Lower leg skin (tissue), 4 donors: Measurements from ENCODE around the gene LRP1B. TPM values are rescaled to one million over a fixed set of nuclear protein-coding genes. Genes with fewer than 3 reads are reported as not detected.

ENCODE experiments used
- DNase-seq, 2 donors: peaks; one replicate each; pipeline ENCODE4 v3.0.0-alpha.2; 2019; ENCODE audit warnings: low spot score in 2 of 2
- H3K4me3 ChIP-seq: fragments of 200-600 bp; sonication (generic); 2 replicates; pipeline ENCODE4 v1.5.1; 2017; ENCODE audit warnings: mild to moderate bottlenecking, low read depth; ENCODE audit not compliant: poor library complexity, severe bottlenecking
- CTCF ChIP-seq, 3 donors: fragments of 450-650 bp; IDR thresholded peaks; one replicate each; pipeline ENCODE4 v1.5.1; 2016; ENCODE audit warnings: antibody characterized with exemption in 3 of 3, mild to moderate bottlenecking in 3 of 3, moderate library complexity in 2 of 3
- POLR2A ChIP-seq, 2 donors: fragments of 450-650 bp; IDR thresholded peaks; one replicate each; pipeline ENCODE4 v1.6.1; 2016 to 2017; ENCODE audit warnings: antibody characterized with exemption in 2 of 2, mild to moderate bottlenecking in 1 of 2, moderate library complexity in 1 of 2
- WGBS, 2 donors: methylation state at CpG; one replicate each; pipeline ENCODE4 v1.1.5; 2018; 5-methylcytosine and 5-hydroxymethylcytosine counted together
- intact Hi-C: fragments of 100-400 bp; cut with DNase I; formaldehyde crosslinking; loops from one replicate; pipeline ENCODE4 v1.15.0; 2023; ENCODE audit warnings: low total_unique reads
- total RNA-seq, 4 donors: library from RNA; depleted of rRNA; stranded (reverse); fragments of >200 nt; gene quantifications; one replicate each; pipeline ENCODE4 v1.1.0, GENCODE V29; 2016

Gene LRP1B
- total RNA-seq, 4 donors from 2014 or later = 0.80 to 1.6 (median 1.0) TPM

- DNase-seq = no peak
- TF ChIP-seq POLR2A (IDR thresholded peaks at IDR 0.05) = no peak
- TF ChIP-seq CTCF (IDR thresholded peaks at IDR 0.05) = no peak
- no peak overlapping the region for H3K4me3 ChIP-seq
- intact Hi-C loops = no loop called here
- WGBS, 2 donors = 31 to 41% methylated on average over 1 of the region's 1 CpG
Measured at GRCh38 chr2:142174176-142174575, 43.4 kb upstream of the LRP1B start.

GRCh38 chr2:142170847-142171246, 40.0 kb upstream of the LRP1B start:
- intact Hi-C loops = no loop called here
- H3K4me3 ChIP-seq = no peak overlapping the region
- no peak for DNase-seq
- WGBS, 2 donors = 76 to 78% methylated on average over 2 of the region's 2 CpGs
- no peak for TF ChIP-seq CTCF (IDR thresholded peaks at IDR 0.05)
- TF ChIP-seq POLR2A (IDR thresholded peaks at IDR 0.05) = no peak

- intact Hi-C loops = no loop called here
- DNase-seq = no peak
- WGBS, 2 donors = 49 to 54% methylated on average over 3 of the region's 3 CpGs
- TF ChIP-seq POLR2A (IDR thresholded peaks at IDR 0.05) (no peak), CTCF (IDR thresholded peaks at IDR 0.05) (no peak)
- no peak overlapping the region for H3K4me3 ChIP-seq
Measured at GRCh38 chr2:142165790-142166189, 35.0 kb upstream of the LRP1B start.

GRCh38 chr2:142153601-142154000, 22.8 kb upstream of the LRP1B start:
- TF ChIP-seq POLR2A (IDR thresholded peaks at IDR 0.05) (no peak), CTCF (IDR thresholded peaks at IDR 0.05) (no peak)
- 81 to 83% methylated on average over 1 of the region's 1 CpG for WGBS, 2 donors
- H3K4me3 ChIP-seq = no peak overlapping the region
- intact Hi-C loops = no loop called here
- DNase-seq = no peak

- intact Hi-C loops = no loop called here
- no peak overlapping the region for H3K4me3 ChIP-seq
- TF ChIP-seq POLR2A (IDR thresholded peaks at IDR 0.05) = no peak
- no peak for TF ChIP-seq CTCF (IDR thresholded peaks at IDR 0.05)
- DNase-seq = no peak
- WGBS, 2 donors = 93 to 97% methylated on average over 1 of the region's 1 CpG
Measured at GRCh38 chr2:142150453-142150852, 19.6 kb upstream of the LRP1B start.

GRCh38 chr2:142144547-142144946, 13.7 kb upstream of the LRP1B start:
- DNase-seq = no peak
- intact Hi-C loops = no loop called here
- no peak for TF ChIP-seq CTCF (IDR thresholded peaks at IDR 0.05)
- TF ChIP-seq POLR2A (IDR thresholded peaks at IDR 0.05) = no peak
- H3K4me3 ChIP-seq = no peak overlapping the region
- WGBS, 2 donors = 51 to 63% methylated on average over 2 of the region's 2 CpGs
